HepG2 (cell line): ENCODE measurements around the gene CGB3. TPM values are rescaled to one million over a fixed set of nuclear protein-coding genes. Genes with fewer than 3 reads are reported as not detected.

Experiments
- AKAP8 ChIP-seq: sonication (generic); formaldehyde crosslinking; IDR thresholded peaks from 2 replicates; pipeline ENCODE4 v1.5.1; 2020; ENCODE audit warnings: mild to moderate bottlenecking, missing genetic modification reagents
- DMAP1 ChIP-seq: IDR thresholded peaks from 2 replicates; pipeline ENCODE4 v1.6.1; 2016
- E2F1 ChIP-seq: sonication (generic); formaldehyde crosslinking; IDR thresholded peaks from 2 replicates; pipeline ENCODE4 v1.5.0; 2020; ENCODE audit warnings: missing genetic modification reagents
- KLF12 ChIP-seq: sonication (generic); formaldehyde crosslinking; IDR thresholded peaks from 2 replicates; pipeline ENCODE4 v1.4.0; 2020; ENCODE audit warnings: missing genetic modification reagents, borderline replicate concordance
- NR2C2 ChIP-seq: sonication (generic); formaldehyde crosslinking; IDR thresholded peaks from 2 replicates; pipeline ENCODE4 v1.4.0; 2020; ENCODE audit warnings: missing genetic modification reagents, mild to moderate bottlenecking, moderate library complexity, borderline replicate concordance
- RARA ChIP-seq: IDR thresholded peaks from 2 replicates; pipeline ENCODE4 v1.6.1; 2016; ENCODE audit warnings: missing genetic modification reagents, missing compliant biosample characterization
- RBM22 ChIP-seq: fragments of 200-400 bp; formaldehyde crosslinking; optimal IDR thresholded peaks from 2 replicates; pipeline ENCODE3; 2017; ENCODE audit warnings: mild to moderate bottlenecking, low read length, moderate library complexity
- SRY ChIP-seq: sonication (generic); formaldehyde crosslinking; IDR thresholded peaks from 2 replicates; pipeline ENCODE4 v1.8.0; 2022; ENCODE audit warnings: mild to moderate bottlenecking, missing genetic modification reagents
- UBTF ChIP-seq: sonication (generic); formaldehyde crosslinking; IDR thresholded peaks from 2 replicates; pipeline ENCODE4 v1.4.0; 2020; ENCODE audit warnings: mild to moderate bottlenecking, missing genetic modification reagents
- USF2 ChIP-seq, 2 experiments: sonication (generic) in 1 of 2; formaldehyde crosslinking in 1 of 2; IDR thresholded peaks; 2 replicates each; pipeline versions ENCODE4 v1.5.1 to v1.6.1; 2011 to 2020; ENCODE audit warnings: borderline replicate concordance in 1 of 2, low read depth in 1 of 2, low read length in 1 of 2, mild to moderate bottlenecking in 1 of 2, missing genetic modification reagents in 1 of 2, moderate library complexity in 1 of 2
- ZBTB34 ChIP-seq: sonication (generic); formaldehyde crosslinking; IDR thresholded peaks from 2 replicates; pipeline ENCODE4 v1.8.0; 2022; ENCODE audit warnings: mild to moderate bottlenecking, missing genetic modification reagents
- ZNF18 ChIP-seq: sonication (generic); formaldehyde crosslinking; IDR thresholded peaks from 2 replicates; pipeline ENCODE4 v1.8.0; 2022; ENCODE audit warnings: mild to moderate bottlenecking, missing genetic modification reagents; ENCODE audit not compliant: insufficient replicate concordance
- ZNF543 ChIP-seq: sonication (generic); formaldehyde crosslinking; IDR thresholded peaks from 2 replicates; pipeline ENCODE4 v1.4.0; 2020; ENCODE audit warnings: mild to moderate bottlenecking, missing genetic modification reagents
- ZNF550 ChIP-seq: sonication (generic); formaldehyde crosslinking; IDR thresholded peaks from 2 replicates; pipeline ENCODE4 v1.4.0; 2020; ENCODE audit warnings: mild to moderate bottlenecking, missing genetic modification reagents, borderline replicate concordance
- ZNF7 ChIP-seq: IDR thresholded peaks from 2 replicates; pipeline ENCODE4 v1.6.1; 2016; ENCODE audit warnings: missing biosample characterization, missing genetic modification reagents
- ZNF710 ChIP-seq: sonication (generic); formaldehyde crosslinking; IDR thresholded peaks from 2 replicates; pipeline ENCODE4 v1.5.0; 2020; ENCODE audit warnings: mild to moderate bottlenecking, missing genetic modification reagents, borderline replicate concordance
- ZNF761 ChIP-seq: sonication (generic); formaldehyde crosslinking; conservative IDR thresholded peaks from 2 replicates; pipeline ENCODE4 v1.4.0; 2020; ENCODE audit warnings: mild to moderate bottlenecking, missing genetic modification reagents
- polyA plus RNA-seq, 8 experiments: library from polyadenylated mRNA; depleted of rRNA in 3 of 8; stranded (reverse) in 7 of 8; unstranded in 1 of 8; fragments of >200 nt; fragmentation: Illumina TruSeq in 4 of 8; extraction: Trizol in 4 of 8; gene quantifications; 2 replicates each; pipeline versions ENCODE4 v1.2.1 to v1.2.3, GENCODE V29; 2011 to 2016; ENCODE audit warnings: low read depth in 4 of 8, missing spikeins in 1 of 8, mixed read lengths in 1 of 8; ENCODE audit not compliant: insufficient read depth in 1 of 8
- total RNA-seq, 5 experiments: library from RNA; depleted of rRNA; stranded (reverse); fragments of >200 nt; fragmentation: Illumina TruSeq; extraction: Trizol; gene quantifications; 2 replicates each; pipeline ENCODE4 v1.2.3, GENCODE V29; 2016; ENCODE audit warnings: low read depth in 1 of 5

Gene CGB3
- total and polyA plus RNA-seq, 2 of the 13 experiments (the other 11 are each of a cell fraction or from before 2014, with no cell fraction given): not detected

- no peak for TF ChIP-seq USF2 (IDR thresholded peaks at IDR 0.05; ENCODE audit: low read depth, low read length)
- no peak for TF ChIP-seq USF2 (CRISPR knock-in tag; IDR thresholded peaks at IDR 0.05; ENCODE audit: borderline replicate concordance)
- no peak for TF ChIP-seq ZNF710 (CRISPR knock-in tag)
- no peak for TF ChIP-seq ZNF761 (CRISPR knock-in tag)
- TF ChIP-seq ZNF7 (CRISPR knock-in tag): no peak
- TF ChIP-seq ZNF550 (CRISPR knock-in tag): 0 out of 2 replicates have a peak, but pooled peaks have one; percentile 44
- TF ChIP-seq SRY (CRISPR knock-in tag): peak; percentile 64; the same call in 1 of the 2 replicates
- TF ChIP-seq UBTF (CRISPR knock-in tag): no peak
- no peak for TF ChIP-seq E2F1
- TF ChIP-seq ZNF18 (CRISPR knock-in tag): no peak
- TF ChIP-seq KLF12 (CRISPR knock-in tag): peak; percentile 20; the same call in 1 of the 2 replicates
- no peak for TF ChIP-seq AKAP8
- TF ChIP-seq RBM22: no peak
- no peak for TF ChIP-seq DMAP1 (CRISPR knock-in tag)
- no peak for TF ChIP-seq RARA (CRISPR knock-in tag)
- TF ChIP-seq ZBTB34 (CRISPR knock-in tag): 0 out of 2 replicates have a peak, but pooled peaks have one; percentile 23
- no peak for TF ChIP-seq ZNF543 (CRISPR knock-in tag)
- no peak for TF ChIP-seq NR2C2 (CRISPR knock-in tag)
Observed at GRCh38 chr19:48992581-48993174, 31.5 kb downstream of the CGB3 start (continued).
